Measurements from ENCODE around the gene JARID2. TPM values are rescaled to one million over a fixed set of nuclear protein-coding genes. Genes with fewer than 3 reads are reported as not detected.

Gene JARID2
- total and polyA plus RNA-seq, 9 of the 15 experiments (the other 6 are each of a cell fraction or from before 2014, with no cell fraction given): 5.0 to 29.0 (median 15.6) TPM

GRCh38 chr6:15531973-15532372, 286.1 kb downstream of the JARID2 start:
- Histone ChIP-seq H4K20me1 (replicated peaks; ENCODE audit: control insufficient read depth, insufficient read depth, low read length) (no peaks in the 10 kb centered on the region), H3K9me1 (ENCODE audit: control insufficient read depth, insufficient read depth, low read length) (no peaks in the 10 kb centered on the region), H3K27ac (ENCODE audit: extremely low read depth, low read depth, low read length) (no peak overlapping the region), H3K36me3 (ENCODE audit: control insufficient read depth, insufficient read depth, low read length) (peaks cover 26% of the 10 kb centered on the region), H3K4me1 (replicated peaks in 1 of 2; ENCODE audit: control insufficient read depth in 2 of 2, insufficient read depth in 2 of 2, low read length in 2 of 2) (peaks cover 0 to 2% of the 10 kb centered on the region in 2 experiments; a peak in 2 of 5 replicates), H2AFZ (ENCODE audit: low read depth, low read length) (no peak overlapping the region), H3K9ac (ENCODE audit: insufficient read depth in 1 of 2, low read depth in 2 of 2, low read length in 2 of 2) (peak overlapping the region in 1 of 2 experiments; percentile 39; a peak in 1 of 4 replicates), H3K79me2 (ENCODE audit: control insufficient read depth, insufficient read depth, low read length) (no peaks in the 10 kb centered on the region), H3K27me3 (ENCODE audit: control insufficient read depth in 2 of 2, insufficient read depth in 2 of 2, low read length in 2 of 2) (no peaks in the 10 kb centered on the region), H3K4me3 (no peak overlapping the region), H3K9me3 (replicated peaks; ENCODE audit: control insufficient read depth, insufficient read depth, low read depth, low read length) (no peaks in the 10 kb centered on the region), H3K4me2 (ENCODE audit: insufficient read depth, low read length) (no peak overlapping the region)
- no peak for DNase-seq (ENCODE audit: extremely low read depth in 1 of 4, low spot score in 3 of 4)
- intact Hi-C loops (cut with micrococcal nuclease): no loop called here
- ATAC-seq: no peak
- ChIA-PET POLR2A (interaction anchor here (1.2 kb wide), 1 partner anchor 12 kb away, joined by 3 read pairs; no protein-coding TSS in a partner anchor), CTCF (ENCODE audit: low intra/inter-chr PET ratio) (no interaction called here)
- no TSS peak for BruUV-seq (replicated peaks)
- whole genome bisulfite sequencing (ENCODE audit: insufficient coverage, low coverage, missing lambda C conversion rate): 87% methylated on average over 7 of the region's 7 CpGs
- in situ Hi-C loops (cut with MboI): no loop called here
- FAIRE-seq: no peak
- TF ChIP-seq TFAP4 (CRISPR knock-in tag; IDR thresholded peaks at IDR 0.05; ENCODE audit: borderline replicate concordance): no peak
- no peak for TF ChIP-seq ZNF395 (CRISPR knock-in tag; IDR thresholded peaks at IDR 0.05)
- no peak for TF ChIP-seq POLR2AphosphoS2 (IDR thresholded peaks at IDR 0.05; ENCODE audit: low read length)
- no peak for TF ChIP-seq HBP1 (CRISPR knock-in tag; IDR thresholded peaks at IDR 0.05)
- TF ChIP-seq KLF13 (tag; IDR thresholded peaks at IDR 0.05; ENCODE audit: borderline replicate concordance, low read depth): no peak

All from K562 (cell line).